Calu3 (cell line): ENCODE results near the gene TMEM11. TPM values are rescaled to one million over a fixed set of nuclear protein-coding genes. Genes with fewer than 3 reads are reported as not detected.

ENCODE experiments used
- BruUV-seq: library from RNA; stranded (reverse); fragments of 400-500 nt; replicated peaks from 2 replicates; lab custom pipeline; 2021; lab: Mats Ljungman, UMichigan
- CTCF ChIA-PET: fragments of 300-600 bp; sonication (Branson Sonifier 250); formaldehyde crosslinking; loops from one replicate; lab custom pipeline; 2022; ENCODE audit warnings: antibody characterized with exemption; lab: Charles Lee
- DNase-seq: peaks from one replicate; pipeline ENCODE4 v3.0.0; 2022
- H3K27ac Mint-ChIP-seq: one replicate; pipeline ENCODE4 v1.8.0; 2022; ENCODE audit warnings: mixed read lengths; ENCODE audit not compliant: unreplicated experiment
- H3K27me3 Mint-ChIP-seq: one replicate; pipeline ENCODE4 v1.8.0; 2022; ENCODE audit warnings: mixed read lengths; ENCODE audit not compliant: unreplicated experiment
- H3K36me3 Mint-ChIP-seq: one replicate; pipeline ENCODE4 v1.8.0; 2022; ENCODE audit warnings: mild to moderate bottlenecking, moderate library complexity, mixed read lengths; ENCODE audit not compliant: insufficient read depth, unreplicated experiment
- H3K4me1 Mint-ChIP-seq: one replicate; pipeline ENCODE4 v1.8.0; 2022; ENCODE audit warnings: mild to moderate bottlenecking, low read depth, mixed read lengths; ENCODE audit not compliant: unreplicated experiment
- H3K4me3 Mint-ChIP-seq: one replicate; pipeline ENCODE4 v1.8.0; 2022; ENCODE audit warnings: mild to moderate bottlenecking, low read depth, moderate library complexity, mixed read lengths; ENCODE audit not compliant: unreplicated experiment
- H3K9me3 Mint-ChIP-seq: one replicate; pipeline ENCODE4 v1.8.0; 2022; ENCODE audit warnings: low read depth, mixed read lengths; ENCODE audit not compliant: unreplicated experiment
- intact Hi-C: fragments of 100-400 bp; cut with micrococcal nuclease; formaldehyde crosslinking; loops from one replicate; pipeline ENCODE4 v1.10.0; 2022; ENCODE audit not compliant: unreplicated experiment
- total RNA-seq: library from RNA; stranded (reverse); gene quantifications from 2 replicates; pipeline ENCODE4 v1.2.3, GENCODE V29; 2022
- TF ChIP-seq, protein P1 (sequence below): fragments of 200-600 bp; IDR thresholded peaks from one replicate; pipeline ENCODE4 v1.8.0; 2022; ENCODE audit warnings: antibody characterized with exemption; ENCODE audit not compliant: unreplicated experiment

The TMEM11 gene
- total RNA-seq, 1 experiment from 2014 or later = 18.9 TPM

DNA sequence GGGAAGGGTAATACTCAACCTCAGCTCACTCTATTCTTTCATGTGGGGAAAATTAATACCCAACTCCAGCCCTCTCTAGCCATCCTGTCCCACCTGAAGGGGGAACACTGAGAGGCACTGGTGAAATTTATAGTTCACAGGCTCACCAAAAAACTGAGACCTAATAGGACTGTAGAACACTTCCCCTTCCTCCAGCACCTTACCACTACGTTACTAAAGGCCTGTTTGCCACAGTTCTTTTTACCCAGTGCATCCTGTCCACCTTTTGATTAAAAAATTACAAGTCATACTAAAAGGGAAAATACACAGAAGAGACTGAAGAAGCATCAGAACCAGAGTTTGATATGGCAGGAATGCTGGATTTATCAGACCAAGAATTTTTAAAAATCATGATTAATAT lies 61.2 kb downstream of the TMEM11 start:
- Mint-ChIP-seq H3K36me3 (no peaks in the 10 kb centered on the region), H3K27ac (no peak overlapping the region), H3K4me3 (no peak overlapping the region), H3K27me3 (no peaks in the 10 kb centered on the region), H3K9me3 (peaks cover 17% of the 10 kb centered on the region), H3K4me1 (no peaks in the 10 kb centered on the region)
- TF ChIP-seq, protein P1, sequence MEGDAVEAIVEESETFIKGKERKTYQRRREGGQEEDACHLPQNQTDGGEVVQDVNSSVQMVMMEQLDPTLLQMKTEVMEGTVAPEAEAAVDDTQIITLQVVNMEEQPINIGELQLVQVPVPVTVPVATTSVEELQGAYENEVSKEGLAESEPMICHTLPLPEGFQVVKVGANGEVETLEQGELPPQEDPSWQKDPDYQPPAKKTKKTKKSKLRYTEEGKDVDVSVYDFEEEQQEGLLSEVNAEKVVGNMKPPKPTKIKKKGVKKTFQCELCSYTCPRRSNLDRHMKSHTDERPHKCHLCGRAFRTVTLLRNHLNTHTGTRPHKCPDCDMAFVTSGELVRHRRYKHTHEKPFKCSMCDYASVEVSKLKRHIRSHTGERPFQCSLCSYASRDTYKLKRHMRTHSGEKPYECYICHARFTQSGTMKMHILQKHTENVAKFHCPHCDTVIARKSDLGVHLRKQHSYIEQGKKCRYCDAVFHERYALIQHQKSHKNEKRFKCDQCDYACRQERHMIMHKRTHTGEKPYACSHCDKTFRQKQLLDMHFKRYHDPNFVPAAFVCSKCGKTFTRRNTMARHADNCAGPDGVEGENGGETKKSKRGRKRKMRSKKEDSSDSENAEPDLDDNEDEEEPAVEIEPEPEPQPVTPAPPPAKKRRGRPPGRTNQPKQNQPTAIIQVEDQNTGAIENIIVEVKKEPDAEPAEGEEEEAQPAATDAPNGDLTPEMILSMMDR = no peak
- CTCF ChIA-PET = no interaction called here
- intact Hi-C loops = no loop called here
- no TSS peak for BruUV-seq
- DNase-seq = no peak

DNA sequence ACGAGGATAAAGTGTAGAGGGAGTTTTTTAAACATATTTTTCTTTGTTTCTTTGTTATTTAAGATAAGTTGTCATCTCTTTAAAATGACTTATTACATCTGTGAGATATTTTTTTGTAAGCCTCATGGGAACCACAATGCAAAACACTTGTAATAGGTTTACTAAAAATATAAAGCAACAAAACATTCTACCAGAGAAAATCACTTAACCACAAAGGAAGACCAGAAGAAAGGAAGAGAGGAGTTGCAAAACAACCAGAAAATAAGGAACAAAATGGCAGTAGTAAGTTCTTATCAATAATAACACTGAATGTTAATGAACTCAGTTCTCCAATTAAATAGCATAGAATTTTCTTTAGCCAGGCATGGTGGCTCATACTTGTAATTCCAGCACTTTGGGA lies 64.3 kb downstream of the TMEM11 start:
- no TSS peak for BruUV-seq
- intact Hi-C loops = no loop called here
- Mint-ChIP-seq H3K4me3 (no peak overlapping the region), H3K4me1 (no peaks in the 10 kb centered on the region), H3K27ac (no peak overlapping the region), H3K9me3 (peaks cover 9% of the 10 kb centered on the region), H3K36me3 (no peaks in the 10 kb centered on the region), H3K27me3 (no peaks in the 10 kb centered on the region)
- no peak for DNase-seq
- TF ChIP-seq, protein P1 = no peak
- CTCF ChIA-PET = no interaction called here

Other genes starting within 250 kb of the TMEM11 start
- 147 and 150 TPM in 2 replicates for gene USP22, start 171.2 kb downstream of the TMEM11 start, total RNA-seq
- 15.3 and 17.7 TPM in 2 replicates for gene DHRS7B, start 87.2 kb downstream of the TMEM11 start, total RNA-seq
- gene NATD1, start 39.2 kb upstream of the TMEM11 start, total RNA-seq = 1.5 and 1.7 TPM in 2 replicates
- gene MAP2K3, start 70.5 kb upstream of the TMEM11 start, total RNA-seq = 93.5 and 111 TPM in 2 replicates
- gene KCNJ12, start 162.2 kb upstream of the TMEM11 start, total RNA-seq = not detected in 2 replicates